GM12878 (cell line): ENCODE data around the gene OR12D1. TPM values are rescaled to one million over a fixed set of nuclear protein-coding genes. Genes with fewer than 3 reads are reported as not detected.

ENCODE experiments used
- ATAC-seq: fragments of 200-7000 bp; cut with Tn5 transposase; 3 replicates; pipeline ENCODE4 v1.9.1; 2020; ENCODE audit warnings: mild to moderate bottlenecking, moderate library complexity
- BruUV-seq: library from RNA; stranded (reverse); fragments of 400-500 nt; replicated peaks from 2 replicates; lab custom pipeline; 2021; lab: Mats Ljungman, UMichigan
- CTCF ChIA-PET: fragments of 300-600 bp; sonication (Branson Sonifier 250); formaldehyde crosslinking; extraction: SDS; loops from one replicate; lab custom pipeline; 2021; ENCODE audit warnings: inconsistent platforms; lab: Yijun Ruan, JAX
- POLR2A ChIA-PET: fragments of 350-600 bp; formaldehyde crosslinking; extraction: SDS; loops from one replicate; lab custom pipeline; 2021; ENCODE audit warnings: inconsistent platforms; lab: Charles Lee
- RAD21 ChIA-PET: fragments of 300-600 bp; sonication (Branson Sonifier 250); formaldehyde crosslinking; loops from one replicate; lab custom pipeline; 2023; ENCODE audit warnings: antibody characterized with exemption; ENCODE audit not compliant: unreplicated experiment; lab: Charles Lee
- SMC1A ChIA-PET: fragments of 300-600 bp; sonication (Branson Sonifier 250); formaldehyde crosslinking; loops from one replicate; lab custom pipeline; 2023; ENCODE audit not compliant: unreplicated experiment, uncharacterized antibody; lab: Charles Lee
- DNase-seq: peaks from one replicate; pipeline ENCODE4 v3.0.0-alpha.2; 2011; ENCODE audit warnings: low read depth, low spot score
- FAIRE-seq: peaks from 3 replicates; lab custom pipeline; 2011; peaks lifted over from hg19 to GRCh38; lab: Jason Lieb, UNC
- H2AFZ ChIP-seq: 2 replicates; pipeline ENCODE4 v1.6.0; 2011; ENCODE audit warnings: low read depth, low read length, control low read depth; ENCODE audit not compliant: control insufficient read depth
- H3K27ac ChIP-seq: 2 replicates; pipeline ENCODE4 v1.5.1; 2011; ENCODE audit warnings: control low read depth; ENCODE audit not compliant: control insufficient read depth, insufficient read depth
- H3K27me3 ChIP-seq, 2 experiments: replicated peaks in 1 of 2; 2 replicates each; pipeline versions ENCODE4 v1.6.0 to v1.6.1; 2011; ENCODE audit warnings: low read length in 1 of 2; ENCODE audit not compliant: control insufficient read depth in 2 of 2, insufficient read depth in 2 of 2
- H3K36me3 ChIP-seq, 2 experiments: 2 replicates each; pipeline ENCODE4 v1.5.1; 2011; ENCODE audit warnings: low read length in 1 of 2; ENCODE audit not compliant: control insufficient read depth in 2 of 2, insufficient read depth in 2 of 2
- H3K4me1 ChIP-seq: 2 replicates; pipeline ENCODE4 v1.6.1; 2011; ENCODE audit warnings: mild to moderate bottlenecking, low read length, moderate library complexity, mixed read lengths; ENCODE audit not compliant: control insufficient read depth, insufficient read depth
- H3K4me2 ChIP-seq: 2 replicates; pipeline ENCODE4 v1.6.0; 2011; ENCODE audit warnings: control low read depth; ENCODE audit not compliant: control insufficient read depth, insufficient read depth
- H3K4me3 ChIP-seq: fragments of 200-600 bp; sonication (generic); 2 replicates; pipeline ENCODE4 v1.5.1; 2016
- H3K79me2 ChIP-seq: 2 replicates; pipeline ENCODE4 v1.6.0; 2011; ENCODE audit warnings: low read length; ENCODE audit not compliant: control insufficient read depth, insufficient read depth
- H3K9ac ChIP-seq: 2 replicates; pipeline ENCODE4 v1.8.0; 2011; ENCODE audit warnings: low read length, control low read depth, mixed read lengths; ENCODE audit not compliant: control insufficient read depth, insufficient read depth
- H3K9me3 ChIP-seq: replicated peaks from 3 replicates; pipeline ENCODE4 v1.5.1; 2011; ENCODE audit warnings: mild to moderate bottlenecking, low read length; ENCODE audit not compliant: control insufficient read depth, insufficient read depth
- H4K20me1 ChIP-seq: 2 replicates; pipeline ENCODE4 v1.6.0; 2011; ENCODE audit not compliant: control insufficient read depth, insufficient read depth
- CHD2 ChIP-seq: IDR thresholded peaks from 2 replicates; pipeline ENCODE4 v1.6.1; 2011; ENCODE audit warnings: low read depth, low read length, improper control_type of control experiment, borderline replicate concordance
- CREM ChIP-seq: IDR thresholded peaks from 2 replicates; pipeline ENCODE4 v1.6.1; 2014; ENCODE audit warnings: antibody characterized with exemption, low read depth
- EP300 ChIP-seq, 2 experiments: fragments of 150-350 bp in 1 of 2; IDR thresholded peaks; 2 replicates each; pipeline ENCODE4 v1.6.1; 2011 to 2012; ENCODE audit warnings: low read depth in 2 of 2, low read length in 2 of 2, borderline replicate concordance in 1 of 2, improper control_type of control experiment in 1 of 2, inconsistent platforms in 1 of 2; ENCODE audit not compliant: control insufficient read depth in 1 of 2
- FOXM1 ChIP-seq: IDR thresholded peaks from 2 replicates; pipeline ENCODE4 v1.6.1; 2012; ENCODE audit warnings: low read depth, mild to moderate bottlenecking, inconsistent platforms, low read length, moderate library complexity
- GATAD2B ChIP-seq: fragments of 450-650 bp; conservative IDR thresholded peaks from 2 replicates; pipeline ENCODE4 v1.6.1; 2017; ENCODE audit warnings: low read depth, mild to moderate bottlenecking, moderate library complexity
- MXI1 ChIP-seq: fragments of 150-350 bp; IDR thresholded peaks from 2 replicates; pipeline ENCODE4 v1.6.1; 2011; ENCODE audit warnings: low read depth, mild to moderate bottlenecking, inconsistent platforms, low read length, improper control_type of control experiment
- POLR2AphosphoS2 ChIP-seq: IDR thresholded peaks from 2 replicates; pipeline ENCODE4 v1.6.1; 2011; ENCODE audit warnings: low read depth, mild to moderate bottlenecking, low read length, improper control_type of control experiment, moderate library complexity
- POLR2AphosphoS5 ChIP-seq: IDR thresholded peaks from 2 replicates; pipeline ENCODE4 v1.6.1; 2011; ENCODE audit warnings: mild to moderate bottlenecking, low read length, inconsistent platforms
- RBBP5 ChIP-seq: fragments of 200-600 bp; sonication (generic); conservative IDR thresholded peaks from 2 replicates; pipeline ENCODE4 v1.6.1; 2016
- SMAD5 ChIP-seq: IDR thresholded peaks from 2 replicates; pipeline ENCODE4 v1.6.1; 2016; ENCODE audit warnings: antibody characterized with exemption, low read depth
- SMARCA5 ChIP-seq: fragments of 450-650 bp; IDR thresholded peaks from 2 replicates; pipeline ENCODE4 v1.6.1; 2017; ENCODE audit warnings: mild to moderate bottlenecking
- TBL1XR1 ChIP-seq: IDR thresholded peaks from 2 replicates; pipeline ENCODE4 v1.6.1; 2012; ENCODE audit warnings: low read depth, low read length, improper control_type of control experiment
- ZBTB40 ChIP-seq: fragments of 450-650 bp; IDR thresholded peaks from 2 replicates; pipeline ENCODE4 v1.6.1; 2016; ENCODE audit warnings: mild to moderate bottlenecking, moderate library complexity, borderline replicate concordance
- ZNF274 ChIP-seq: IDR thresholded peaks from one replicate; pipeline ENCODE4 v1.8.0; 2011; ENCODE audit not compliant: insufficient read length, insufficient read depth
- WGBS: methylation state at CpG from one replicate; pipeline ENCODE4 v1.1.6; 2016; ENCODE audit warnings: low lambda C conversion rate; ENCODE audit not compliant: insufficient replicate concordance, insufficient coverage; ENCODE audit errors: missing lambda C conversion rate; 5-methylcytosine and 5-hydroxymethylcytosine counted together
- in situ Hi-C: fragments of 300-500 bp; cut with MboI; formaldehyde crosslinking; loops from 9 replicates; pipeline ENCODE4 v1.14.3; 2018; ENCODE audit warnings: mixed read lengths
- intact Hi-C: fragments of 100-400 bp; cut with micrococcal nuclease; formaldehyde crosslinking; loops from one replicate; pipeline ENCODE4 v1.14.2; 2022; ENCODE audit not compliant: unreplicated experiment
- polyA plus RNA-seq, 11 experiments: library from polyadenylated mRNA; depleted of rRNA in 4 of 11; unstranded in 6 of 11; stranded (reverse) in 5 of 11; fragments of >200 nt; fragmentation: Nextera tagmentation in 4 of 11; fragmentation: Illumina TruSeq in 1 of 11; extraction: Ambion mirVana in 4 of 11; extraction: Trizol in 1 of 11; gene quantifications; 1 replicate in 1 of 11; 2 replicates in 10 of 11; pipeline versions ENCODE4 v1.2.1 to v1.2.3, GENCODE V29; 2011 to 2016; ENCODE audit warnings: inconsistent platforms in 2 of 11, missing spikeins in 2 of 11, low read depth in 1 of 11
- total RNA-seq, 4 experiments: library from RNA; depleted of rRNA in 3 of 4; stranded (reverse); fragments of >200 nt in 3 of 4; fragmentation: Illumina TruSeq in 1 of 4; extraction: Trizol in 1 of 4; gene quantifications; 2 replicates each; pipeline versions ENCODE4 v1.2.1 to v1.2.3, GENCODE V29; 2013 to 2021
- TF ChIP-seq, protein P1 (sequence below): fragments of 450-650 bp; IDR thresholded peaks from 2 replicates; pipeline ENCODE4 v1.6.1; 2016; ENCODE audit warnings: mild to moderate bottlenecking
- TF ChIP-seq, protein P2 (sequence below): fragments of 450-650 bp; formaldehyde crosslinking; IDR thresholded peaks from 2 replicates; pipeline ENCODE4 v1.5.0; 2022; ENCODE audit warnings: mild to moderate bottlenecking, missing genetic modification characterization

The OR12D1 gene
- total and polyA plus RNA-seq, 10 of the 15 experiments (the other 5 are each of a cell fraction or from before 2014, with no cell fraction given) = not detected

DNA sequence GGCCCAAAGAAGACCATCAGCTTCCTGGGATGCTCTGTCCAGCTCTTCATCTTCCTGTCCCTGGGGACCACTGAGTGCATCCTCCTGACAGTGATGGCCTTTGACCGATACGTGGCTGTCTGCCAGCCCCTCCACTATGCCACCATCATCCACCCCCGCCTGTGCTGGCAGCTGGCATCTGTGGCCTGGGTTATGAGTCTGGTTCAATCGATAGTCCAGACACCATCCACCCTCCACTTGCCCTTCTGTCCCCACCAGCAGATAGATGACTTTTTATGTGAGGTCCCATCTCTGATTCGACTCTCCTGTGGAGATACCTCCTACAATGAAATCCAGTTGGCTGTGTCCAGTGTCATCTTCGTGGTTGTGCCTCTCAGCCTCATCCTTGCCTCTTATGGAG is 47.3 kb downstream of the OR12D1 start:
- H3K4me3 ChIP-seq = no peak overlapping the region
- in situ Hi-C loops = no loop called here
- no peak overlapping the region for H3K4me2 ChIP-seq
- ChIA-PET RAD21 (no interaction called here), CTCF (interaction anchor here (0.6 kb wide), 1 partner anchor 552 kb away, joined by 3 read pairs; no protein-coding TSS in a partner anchor), POLR2A (no interaction called here), SMC1A (no interaction called here)
- no peak for DNase-seq
- no peak for ATAC-seq
- WGBS = 3% methylated on average over 6 of the region's 6 CpGs
- H4K20me1 ChIP-seq = no peaks in the 10 kb centered on the region
- H3K4me1 ChIP-seq = no peaks in the 10 kb centered on the region
- no peak overlapping the region for H2AFZ ChIP-seq
- H3K79me2 ChIP-seq = no peaks in the 10 kb centered on the region
- no peak overlapping the region for H3K9ac ChIP-seq
- intact Hi-C loops = no loop called here
- 0 out of 4 replicates have a peak, but pooled peaks cover 0 to 1% of the 10 kb centered on the region in 2 experiments for H3K27me3 ChIP-seq
- no peaks in the 10 kb centered on the region for H3K36me3 ChIP-seq
- H3K27ac ChIP-seq = no peak overlapping the region
- no peak for FAIRE-seq
- TF ChIP-seq EP300 (IDR thresholded peaks at IDR 0.05; ENCODE audit: borderline replicate concordance in 1 of 2, control insufficient read depth in 1 of 2, low read depth in 2 of 2, low read length in 2 of 2) (no peak), SMAD5 (no peak), MXI1 (no peak), POLR2AphosphoS2 (no peak), GATAD2B (no peak), CHD2 (no peak), ZBTB40 (no peak), ZNF274 (no peak), CREM (no peak), POLR2AphosphoS5 (no peak), TBL1XR1 (no peak), FOXM1 (no peak), SMARCA5 (no peak), RBBP5 (no peak)
- TF ChIP-seq, protein P1, sequence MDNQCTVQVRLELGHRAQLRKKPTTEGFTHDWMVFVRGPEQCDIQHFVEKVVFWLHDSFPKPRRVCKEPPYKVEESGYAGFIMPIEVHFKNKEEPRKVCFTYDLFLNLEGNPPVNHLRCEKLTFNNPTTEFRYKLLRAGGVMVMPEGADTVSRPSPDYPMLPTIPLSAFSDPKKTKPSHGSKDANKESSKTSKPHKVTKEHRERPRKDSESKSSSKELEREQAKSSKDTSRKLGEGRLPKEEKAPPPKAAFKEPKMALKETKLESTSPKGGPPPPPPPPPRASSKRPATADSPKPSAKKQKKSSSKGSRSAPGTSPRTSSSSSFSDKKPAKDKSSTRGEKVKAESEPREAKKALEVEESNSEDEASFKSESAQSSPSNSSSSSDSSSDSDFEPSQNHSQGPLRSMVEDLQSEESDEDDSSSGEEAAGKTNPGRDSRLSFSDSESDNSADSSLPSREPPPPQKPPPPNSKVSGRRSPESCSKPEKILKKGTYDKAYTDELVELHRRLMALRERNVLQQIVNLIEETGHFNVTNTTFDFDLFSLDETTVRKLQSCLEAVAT = no peak
- TF ChIP-seq, protein P2, sequence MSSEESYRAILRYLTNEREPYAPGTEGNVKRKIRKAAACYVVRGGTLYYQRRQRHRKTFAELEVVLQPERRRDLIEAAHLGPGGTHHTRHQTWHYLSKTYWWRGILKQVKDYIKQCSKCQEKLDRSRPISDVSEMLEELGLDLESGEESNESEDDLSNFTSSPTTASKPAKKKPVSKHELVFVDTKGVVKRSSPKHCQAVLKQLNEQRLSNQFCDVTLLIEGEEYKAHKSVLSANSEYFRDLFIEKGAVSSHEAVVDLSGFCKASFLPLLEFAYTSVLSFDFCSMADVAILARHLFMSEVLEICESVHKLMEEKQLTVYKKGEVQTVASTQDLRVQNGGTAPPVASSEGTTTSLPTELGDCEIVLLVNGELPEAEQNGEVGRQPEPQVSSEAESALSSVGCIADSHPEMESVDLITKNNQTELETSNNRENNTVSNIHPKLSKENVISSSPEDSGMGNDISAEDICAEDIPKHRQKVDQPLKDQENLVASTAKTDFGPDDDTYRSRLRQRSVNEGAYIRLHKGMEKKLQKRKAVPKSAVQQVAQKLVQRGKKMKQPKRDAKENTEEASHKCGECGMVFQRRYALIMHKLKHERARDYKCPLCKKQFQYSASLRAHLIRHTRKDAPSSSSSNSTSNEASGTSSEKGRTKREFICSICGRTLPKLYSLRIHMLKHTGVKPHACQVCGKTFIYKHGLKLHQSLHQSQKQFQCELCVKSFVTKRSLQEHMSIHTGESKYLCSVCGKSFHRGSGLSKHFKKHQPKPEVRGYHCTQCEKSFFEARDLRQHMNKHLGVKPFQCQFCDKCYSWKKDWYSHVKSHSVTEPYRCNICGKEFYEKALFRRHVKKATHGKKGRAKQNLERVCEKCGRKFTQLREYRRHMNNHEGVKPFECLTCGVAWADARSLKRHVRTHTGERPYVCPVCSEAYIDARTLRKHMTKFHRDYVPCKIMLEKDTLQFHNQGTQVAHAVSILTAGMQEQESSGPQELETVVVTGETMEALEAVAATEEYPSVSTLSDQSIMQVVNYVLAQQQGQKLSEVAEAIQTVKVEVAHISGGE = no peak
- no TSS peak for BruUV-seq
- H3K9me3 ChIP-seq = no peaks in the 10 kb centered on the region
